Measurements from ENCODE around the gene ZNF182.
"Not testable (repeated sequence)": the region's sequence is repeated elsewhere in the genome, so short reads cannot be mapped to it uniquely, and the experiment has no call there.

ZNF182 gene

DNA sequence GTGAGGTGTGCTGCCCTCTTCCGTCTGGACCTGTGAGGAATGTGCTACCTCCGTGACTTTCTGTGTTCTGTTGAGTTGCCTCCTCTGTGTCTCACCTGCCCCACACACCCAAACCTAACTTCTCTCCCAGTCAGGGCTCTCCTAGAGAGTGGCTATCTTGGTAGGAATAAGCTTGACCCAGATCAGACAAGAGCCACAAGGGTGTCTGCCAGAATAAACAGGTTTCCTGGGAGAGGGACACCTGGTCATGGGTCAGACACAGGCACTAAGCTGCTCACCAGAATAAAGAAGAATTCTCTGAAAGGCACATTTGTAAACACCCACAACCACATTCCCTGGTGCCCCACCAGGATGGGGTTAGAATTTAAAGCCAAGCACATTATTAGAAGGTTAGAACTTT, 11.1 kb downstream of the ZNF182 start:
- DNase-seq: no peak

DNA sequence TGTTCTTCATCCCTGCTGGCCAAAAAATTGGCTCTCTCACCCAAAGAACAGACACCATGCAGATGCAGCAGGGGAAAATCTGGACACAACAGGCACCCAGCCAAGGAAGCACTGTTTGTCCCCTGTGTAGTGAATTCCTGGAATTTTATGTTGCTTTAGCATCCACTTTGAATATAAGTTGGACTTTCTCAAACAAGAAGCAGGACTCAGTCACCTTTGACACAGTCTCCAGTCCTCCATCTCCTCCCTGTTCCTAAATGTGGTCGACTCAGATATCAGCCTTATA, 11.8 kb downstream of the ZNF182 start:
- no peak for DNase-seq

DNA sequence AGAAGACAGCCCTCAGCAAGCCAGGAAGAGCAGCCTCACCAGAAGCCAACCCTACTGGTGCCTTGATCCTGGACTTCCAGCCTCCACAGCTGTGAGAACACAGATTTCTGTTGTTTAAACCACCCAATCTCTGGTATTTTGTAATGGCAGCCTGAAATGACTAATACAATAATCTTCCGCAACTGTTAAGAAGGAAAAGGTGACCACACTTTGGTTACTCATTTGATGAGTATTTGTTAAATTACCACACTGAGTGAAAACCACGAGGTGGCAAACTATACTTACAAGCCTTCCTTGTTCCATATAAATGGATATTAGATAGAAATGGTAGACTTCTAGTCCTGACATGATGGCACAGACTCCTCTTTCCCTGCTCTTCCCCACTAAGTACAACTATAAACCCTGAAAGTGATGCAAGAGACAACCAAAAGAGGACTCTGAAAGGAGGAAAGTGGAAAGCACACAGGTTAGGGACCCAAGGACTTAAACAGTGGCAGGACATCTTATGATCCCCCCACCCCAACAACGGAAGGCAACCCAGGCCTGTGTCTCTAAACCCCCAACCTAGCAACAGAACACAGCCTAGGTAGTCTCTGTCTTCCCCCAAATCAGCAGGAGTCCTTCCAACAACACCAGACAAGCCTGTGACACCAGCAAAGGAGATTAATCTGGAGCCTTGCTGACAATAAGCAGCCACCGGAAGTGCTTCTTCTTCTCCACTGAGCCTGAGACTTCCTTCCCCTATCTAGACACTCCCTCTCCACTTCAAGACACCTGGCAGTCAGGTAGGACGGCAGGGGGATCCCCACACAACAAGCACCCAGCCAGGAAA, 12.3 kb downstream of the ZNF182 start:
- DNase-seq: peak; percentile 47

DNA sequence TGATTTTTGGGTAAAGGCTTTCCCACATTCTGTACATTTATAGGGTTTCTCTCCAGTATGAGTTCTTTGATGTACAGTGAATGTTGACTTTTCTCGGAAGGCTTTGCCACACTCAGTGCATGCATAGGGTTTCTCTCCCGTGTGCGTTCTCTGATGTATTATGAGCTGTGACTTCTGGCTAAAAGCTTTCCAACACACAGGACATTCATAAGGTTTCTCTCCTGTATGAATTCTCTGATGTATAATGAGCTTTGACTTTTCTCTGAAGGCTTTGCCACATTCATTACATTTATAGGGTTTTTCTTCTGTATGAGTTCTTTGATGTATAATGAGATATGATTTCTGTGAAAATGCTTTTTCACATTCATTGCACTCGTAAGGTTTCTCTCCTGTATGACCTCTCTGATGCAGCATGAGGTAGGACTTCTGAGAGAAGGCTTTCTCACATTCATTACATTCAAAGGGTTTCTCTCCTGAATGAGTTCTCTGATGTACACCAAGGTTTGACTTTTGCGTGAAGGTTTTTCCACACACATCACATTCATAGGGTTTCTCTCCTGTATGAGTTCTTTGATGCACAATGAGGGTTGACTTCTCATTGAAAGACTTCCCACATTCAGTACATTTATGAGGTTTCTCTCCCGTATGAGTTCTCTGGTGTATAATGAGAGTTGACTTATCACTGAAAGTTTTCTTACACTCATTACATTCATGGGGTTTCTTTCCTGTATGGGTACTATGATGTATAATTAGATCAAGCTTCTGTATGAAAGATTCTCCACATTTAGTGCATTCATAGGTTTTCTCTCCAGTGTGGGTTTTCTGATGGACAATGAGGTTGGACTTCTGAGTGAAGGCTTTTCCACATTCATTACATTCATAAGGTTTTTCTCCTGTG, 27.3 kb downstream of the ZNF182 start:
- DNase-seq: no peak

DNA sequence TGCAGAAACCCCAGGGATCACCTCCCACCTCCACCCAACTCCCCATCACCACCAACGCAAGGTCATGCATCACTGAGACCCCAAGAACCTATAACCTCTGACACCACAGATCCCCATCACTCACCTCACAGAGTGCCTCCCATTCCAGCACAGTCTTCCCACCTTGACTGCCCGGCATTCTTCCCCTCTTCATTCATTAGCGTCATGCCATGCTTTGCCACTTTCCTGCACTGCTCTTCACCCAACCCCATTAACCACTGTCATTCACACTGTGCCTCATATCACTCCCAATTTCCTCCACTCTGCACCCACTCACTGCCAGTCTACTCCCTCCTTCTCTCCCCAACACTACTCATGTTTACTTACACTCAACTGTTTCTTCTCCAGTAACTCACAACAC, 30.6 kb downstream of the ZNF182 start:
- DNase-seq: no peak

DNA sequence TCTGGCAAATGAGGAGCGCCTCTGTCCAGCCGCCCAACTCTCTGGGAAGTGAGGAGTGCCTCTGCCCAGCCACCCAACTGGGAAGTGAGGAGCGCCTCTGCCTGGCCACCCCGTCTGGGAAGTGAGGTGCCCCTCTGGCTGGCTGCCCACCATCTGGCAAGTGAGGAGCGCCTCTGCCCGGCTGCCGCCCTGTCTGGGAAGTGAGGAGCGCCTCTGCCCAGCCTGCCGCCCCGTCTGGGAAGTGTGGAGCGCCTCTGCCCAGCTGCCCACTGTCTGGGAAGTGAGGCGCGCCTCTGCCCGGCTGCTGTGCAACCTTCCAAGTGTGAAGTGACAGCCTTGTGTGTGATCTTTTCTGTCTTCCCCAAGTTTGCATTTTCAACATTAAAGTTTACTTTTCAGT, 38.3 kb downstream of the ZNF182 start:
- DNase-seq: not testable (repeated sequence)

DNA sequence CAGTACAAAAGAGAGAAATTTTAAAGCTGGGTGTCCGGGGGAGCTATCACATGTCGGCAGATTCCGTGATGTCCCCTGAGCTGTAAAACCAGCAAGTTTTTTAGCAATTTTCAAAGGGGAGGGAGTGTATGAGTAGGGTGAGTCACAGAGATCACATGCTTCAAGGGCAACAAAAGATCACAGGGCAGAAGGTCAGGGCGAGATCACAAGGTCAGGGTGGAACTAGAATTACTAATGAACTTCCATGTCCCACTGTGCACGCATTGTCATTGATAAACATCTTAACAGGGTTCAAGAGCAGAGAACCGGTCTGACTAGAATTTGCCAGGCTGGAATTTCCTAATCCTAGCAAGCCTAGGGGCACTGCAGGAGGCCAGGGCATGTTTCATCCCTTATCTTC, 42.0 kb downstream of the ZNF182 start:
- DNase-seq: not testable (repeated sequence)

DNA sequence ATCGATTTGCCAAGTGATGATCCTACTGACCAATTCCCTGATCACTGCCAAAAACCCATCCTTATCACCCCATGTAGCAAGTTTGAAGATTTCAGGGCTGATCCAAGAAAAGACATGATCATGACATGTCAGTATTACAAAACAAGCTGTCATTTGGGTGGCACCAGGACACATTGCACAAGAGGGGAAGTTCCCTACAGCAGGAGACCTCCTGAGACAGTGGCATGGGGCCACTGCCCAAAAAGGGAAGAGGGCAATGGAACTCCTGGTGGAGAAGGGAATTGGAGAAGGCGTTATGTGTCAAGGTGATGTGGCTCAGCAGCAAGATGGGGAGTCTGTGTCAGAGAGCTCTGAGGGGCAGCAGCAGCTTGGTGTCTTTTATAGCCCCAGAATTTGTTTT, 43.4 kb downstream of the ZNF182 start:
- no peak for DNase-seq

DNA sequence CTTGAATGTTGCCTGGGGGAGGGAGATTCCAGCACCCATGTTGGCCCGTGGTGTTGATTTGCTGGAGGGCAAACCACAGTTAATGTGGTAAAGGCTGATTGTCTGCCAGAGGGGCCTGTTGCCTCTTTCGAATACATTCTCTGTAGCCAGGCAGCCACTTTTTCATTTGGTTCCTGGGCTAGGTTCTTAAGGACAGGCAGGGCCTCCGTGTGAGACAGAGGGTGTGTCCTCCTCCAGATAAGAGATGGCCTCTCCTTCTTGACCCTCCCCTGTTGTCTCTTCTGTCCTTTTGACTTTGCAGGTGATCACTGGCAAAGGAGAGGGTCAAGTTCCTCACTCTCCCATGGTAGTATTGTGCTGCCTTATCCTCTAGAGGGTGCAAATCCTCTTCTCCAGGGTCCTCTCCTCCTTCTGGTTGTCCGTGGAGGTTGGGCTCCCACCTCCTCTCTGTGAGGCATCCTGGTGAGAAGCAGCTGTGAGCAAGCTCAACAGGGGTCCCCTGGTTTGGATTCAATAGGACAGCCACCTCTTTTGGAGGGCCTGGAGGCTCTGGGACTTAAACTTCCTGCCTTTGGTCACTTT, 44.9 kb downstream of the ZNF182 start:
- peak; percentile 3 for DNase-seq

DNA sequence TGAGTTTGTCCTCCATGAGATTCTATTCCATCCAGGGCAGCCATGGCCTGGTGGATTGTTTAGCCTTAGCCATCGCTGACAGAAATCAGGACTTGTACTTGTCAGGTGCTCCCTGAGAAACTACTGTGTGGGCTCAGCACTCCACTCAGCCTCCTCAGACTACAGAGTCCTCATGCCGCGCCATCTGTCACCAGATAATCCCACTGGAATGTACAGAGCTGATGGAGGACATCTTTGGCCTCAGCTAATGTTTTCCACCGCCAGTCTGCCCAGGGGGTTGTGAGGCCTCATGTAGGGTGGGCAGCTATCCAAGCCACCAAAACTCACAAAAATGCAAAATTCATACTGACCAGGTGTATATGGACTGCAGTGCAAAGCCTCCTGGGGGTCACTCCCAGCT, 45.6 kb downstream of the ZNF182 start:
- DNase-seq: not testable (repeated sequence)

DNA sequence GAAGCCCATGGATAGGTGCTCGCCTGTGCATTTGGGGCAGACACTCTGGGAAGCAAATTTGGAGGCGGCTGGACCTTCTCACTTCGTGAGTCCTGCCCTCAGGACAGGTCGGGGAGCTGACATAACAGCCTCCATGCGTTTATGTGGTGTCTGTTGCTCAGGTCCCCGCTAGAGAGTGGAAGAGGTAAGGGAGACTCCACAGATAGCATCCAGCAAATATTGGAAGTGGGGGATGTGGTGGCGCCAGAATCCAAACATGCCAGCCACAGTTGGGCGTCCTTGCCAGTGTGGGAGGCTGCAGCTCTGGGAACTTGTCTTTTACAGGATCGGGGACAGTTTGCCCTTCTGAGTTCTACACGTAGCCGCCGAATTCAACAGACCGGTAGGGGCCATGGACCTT, 47.8 kb downstream of the ZNF182 start:
- no peak for DNase-seq

DNA sequence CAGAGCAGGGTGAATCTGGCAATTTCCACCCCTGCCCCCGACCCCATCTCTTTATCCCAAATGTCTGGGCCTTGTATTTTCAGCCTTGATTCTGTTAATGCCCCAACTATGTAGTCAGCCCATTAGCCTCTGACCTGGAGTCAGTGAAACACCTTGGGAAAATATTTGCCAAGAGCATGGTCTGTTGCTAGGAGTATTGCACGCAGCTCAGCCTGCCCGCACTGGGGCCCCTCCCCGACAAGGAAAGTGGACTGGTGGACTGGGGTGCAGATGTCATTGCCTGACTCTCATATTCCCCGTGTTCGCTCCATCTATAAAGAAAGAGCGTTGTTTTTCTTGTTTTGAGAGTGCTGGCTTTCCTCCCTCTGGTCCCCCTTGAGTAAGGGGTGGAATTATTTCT, 48.5 kb downstream of the ZNF182 start:
- not testable (repeated sequence) for DNase-seq

DNA sequence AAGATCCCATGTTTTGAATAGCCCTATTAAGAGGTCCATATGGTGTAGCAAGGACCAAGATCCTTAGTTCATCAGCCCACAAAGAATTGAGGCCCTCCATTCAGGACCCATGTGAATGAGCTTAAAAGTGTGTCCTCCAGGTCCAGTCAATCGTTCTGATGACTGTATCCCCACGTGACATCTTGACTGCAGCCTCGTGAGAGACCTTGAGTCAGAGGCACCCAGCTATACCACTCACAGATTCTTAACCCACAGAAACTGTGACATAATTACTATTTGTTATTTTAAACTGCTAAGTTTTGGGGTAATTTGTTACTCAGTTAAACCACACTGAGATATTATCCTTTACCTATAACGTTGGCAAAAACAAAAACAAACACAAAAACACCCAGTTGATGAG, 62.4 kb downstream of the ZNF182 start:
- no peak for DNase-seq

DNA sequence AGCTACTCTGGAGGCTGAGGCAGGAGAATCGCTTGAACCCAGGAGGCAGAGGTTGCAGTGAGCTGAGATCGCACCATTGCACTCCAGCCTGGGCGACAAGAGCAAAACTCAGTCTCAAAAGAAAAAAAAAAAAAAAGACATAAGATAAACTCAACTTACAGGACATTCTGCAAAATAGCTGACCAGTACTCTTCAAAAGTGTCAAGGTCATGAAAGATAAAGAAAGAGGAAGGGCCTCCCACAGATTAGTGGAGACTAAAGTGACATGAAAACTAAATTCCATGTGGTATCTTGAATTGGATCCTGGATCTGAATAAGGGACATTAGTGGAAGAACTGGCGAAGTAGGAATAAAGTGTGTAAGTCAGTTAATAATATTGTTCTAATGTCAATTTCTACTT, 63.3 kb downstream of the ZNF182 start:
- DNase-seq: no peak

DNA sequence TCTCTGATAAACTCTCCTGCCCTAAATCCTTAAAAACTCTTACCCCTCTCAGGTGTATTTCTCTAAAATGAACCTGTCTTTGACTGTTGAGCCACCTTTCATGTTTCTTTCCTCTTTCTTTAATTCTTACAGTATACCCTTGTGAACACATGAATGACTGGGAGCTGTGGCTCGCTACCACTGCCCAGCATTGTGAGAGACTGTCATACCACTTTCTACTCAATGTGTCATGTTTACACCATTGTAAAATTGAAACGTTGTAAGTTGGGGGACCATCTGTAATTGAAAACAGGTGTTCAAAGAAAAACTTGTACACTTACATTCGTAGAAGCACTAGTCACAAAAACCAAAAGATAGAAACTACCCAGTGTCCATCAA, 66.9 kb downstream of the ZNF182 start:
- no peak for DNase-seq

DNA sequence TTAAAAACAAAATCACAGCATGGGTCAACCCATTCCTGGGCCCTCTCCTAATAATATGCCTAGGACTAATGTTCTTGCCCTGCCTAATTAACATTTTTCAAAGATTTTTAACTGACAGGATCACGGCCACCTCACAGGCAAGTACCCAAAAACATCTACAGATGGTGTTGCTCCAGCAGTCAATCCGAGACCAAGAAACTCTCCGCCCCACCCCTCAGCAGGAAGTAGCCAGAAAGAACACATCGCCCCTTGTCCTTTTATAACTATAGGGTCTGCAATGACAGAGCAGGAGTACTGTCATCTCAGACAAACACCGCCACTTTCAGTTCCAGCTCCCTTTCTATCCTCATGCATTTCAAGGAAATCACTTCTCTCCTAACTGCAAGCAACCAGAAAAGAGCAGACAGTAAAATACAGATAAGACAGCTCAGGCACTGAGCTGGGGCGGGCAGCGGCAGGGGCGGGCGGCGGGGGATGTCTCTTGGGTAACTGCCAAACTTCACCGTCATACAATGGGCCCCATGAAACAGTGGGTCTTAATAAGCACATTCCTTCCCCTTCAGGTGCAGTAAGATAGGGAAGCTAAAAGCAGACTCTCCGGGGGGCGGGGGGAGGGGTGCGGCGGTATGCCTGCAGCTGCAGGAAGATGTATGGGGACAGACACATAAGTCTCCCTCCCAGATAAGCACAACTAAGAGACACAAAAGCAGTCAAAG, 67.4 kb downstream of the ZNF182 start:
- peak; percentile 2 for DNase-seq

DNA sequence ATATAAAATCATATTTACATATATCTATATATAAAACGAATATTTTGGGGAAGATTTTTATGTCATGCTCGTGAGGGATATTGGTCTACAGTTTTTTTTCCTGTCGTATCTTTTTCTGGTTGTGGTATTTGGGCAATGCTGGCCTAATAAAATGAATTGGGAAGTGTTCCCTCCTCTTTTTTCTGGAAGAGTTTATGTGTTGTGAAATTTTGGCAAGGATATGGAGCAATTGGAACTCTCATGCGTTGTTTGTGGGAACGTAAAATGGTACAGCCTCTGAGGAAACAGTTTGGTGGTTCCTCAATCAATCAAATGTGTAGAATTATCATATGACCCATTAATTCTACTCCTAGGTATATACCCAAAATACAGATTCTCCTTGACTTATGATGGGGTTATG, 69.8 kb downstream of the ZNF182 start:
- DNase-seq: no peak

DNA sequence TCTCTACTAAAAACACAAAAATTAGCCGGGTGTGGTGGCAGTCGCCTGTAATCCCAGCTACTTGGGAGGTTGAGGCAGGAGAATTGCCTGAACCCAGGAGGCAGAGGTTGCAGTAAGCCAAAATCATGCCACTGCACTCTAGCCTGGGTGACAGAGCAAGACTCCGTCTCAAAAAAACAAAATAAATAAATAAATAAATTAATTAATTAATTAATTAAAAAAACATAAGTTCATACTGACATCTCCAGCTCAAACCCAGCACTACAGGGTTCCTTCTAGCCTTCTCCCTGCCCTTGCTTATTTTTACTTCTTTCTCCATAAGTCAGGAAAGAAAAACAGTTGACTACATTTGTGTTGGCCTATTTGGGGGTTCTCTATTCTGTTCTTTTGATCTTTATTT, 71.8 kb downstream of the ZNF182 start:
- DNase-seq: not testable (repeated sequence)

DNA sequence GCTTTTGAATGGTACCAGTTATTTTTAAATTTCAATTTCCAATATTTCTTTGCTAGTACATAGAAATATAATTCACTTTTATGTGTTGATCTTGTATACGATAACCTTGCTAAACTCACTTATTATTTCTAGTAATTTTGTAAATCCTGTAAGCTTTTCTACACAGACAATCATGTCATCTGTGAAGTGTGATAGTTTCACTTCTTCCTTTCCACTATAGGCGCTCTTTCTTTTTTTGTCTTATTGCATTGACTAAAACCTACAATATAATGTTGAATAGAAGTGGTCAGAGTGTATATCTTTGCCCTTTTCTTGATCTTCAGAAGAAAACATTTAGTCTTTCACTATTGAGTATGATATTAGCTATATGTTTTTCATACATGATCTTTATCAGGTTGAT, 76.6 kb downstream of the ZNF182 start:
- no peak for DNase-seq
